ENCODE data around the gene CDH22.

CDH22 gene

DNA sequence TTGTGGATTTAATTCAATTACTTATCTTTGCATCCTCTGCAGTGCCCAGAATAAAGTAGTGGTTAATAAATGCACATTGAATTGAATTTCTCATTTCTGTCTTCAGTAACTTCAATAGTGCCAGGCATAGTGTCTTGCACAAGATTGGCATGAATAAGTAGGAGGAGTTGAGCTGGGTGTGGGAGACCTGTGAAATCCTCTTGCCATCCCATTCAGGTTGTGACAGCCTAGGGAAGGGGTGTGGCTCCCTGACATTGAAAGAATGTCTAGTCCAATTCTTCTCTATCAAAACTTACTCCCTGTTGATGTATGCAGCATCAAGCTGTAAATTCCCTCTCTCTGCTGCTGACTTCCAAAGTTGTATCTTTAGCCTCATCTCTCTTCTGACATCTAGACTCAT is 73.2 kb downstream of the CDH22 start:
- no peak for DNase-seq

GRCh38 chr20:46233701-46234100 is 74.6 kb downstream of the CDH22 start:
- DNase-seq = no peak

- DNase-seq = no peak
Observed at GRCh38 chr20:46232539-46232938, 75.8 kb downstream of the CDH22 start.

GRCh38 chr20:46230801-46231282 is 77.5 kb downstream of the CDH22 start:
- no peak for DNase-seq

DNA sequence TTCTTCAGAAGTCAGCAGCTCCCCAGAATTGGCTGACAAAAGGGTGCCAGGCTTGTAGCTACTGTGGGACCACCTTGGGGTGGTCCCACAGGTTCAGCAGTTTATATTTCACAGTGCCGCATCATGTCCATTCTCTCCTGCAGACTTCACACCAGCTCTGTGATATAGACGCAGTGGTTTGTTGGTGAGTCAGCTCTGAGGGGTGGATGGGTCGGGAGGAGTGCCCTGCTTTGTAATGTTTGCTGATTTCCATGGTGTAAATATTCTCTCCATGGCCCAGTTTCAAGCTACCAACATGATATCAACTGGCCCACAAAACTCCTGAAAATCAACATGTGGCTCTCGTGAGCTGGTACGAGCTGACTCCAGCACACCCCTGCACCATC is 78.2 kb downstream of the CDH22 start:
- DNase-seq = no peak

- DNase-seq = no peak
Observed at GRCh38 chr20:46229478-46230105, 78.7 kb downstream of the CDH22 start.

DNA sequence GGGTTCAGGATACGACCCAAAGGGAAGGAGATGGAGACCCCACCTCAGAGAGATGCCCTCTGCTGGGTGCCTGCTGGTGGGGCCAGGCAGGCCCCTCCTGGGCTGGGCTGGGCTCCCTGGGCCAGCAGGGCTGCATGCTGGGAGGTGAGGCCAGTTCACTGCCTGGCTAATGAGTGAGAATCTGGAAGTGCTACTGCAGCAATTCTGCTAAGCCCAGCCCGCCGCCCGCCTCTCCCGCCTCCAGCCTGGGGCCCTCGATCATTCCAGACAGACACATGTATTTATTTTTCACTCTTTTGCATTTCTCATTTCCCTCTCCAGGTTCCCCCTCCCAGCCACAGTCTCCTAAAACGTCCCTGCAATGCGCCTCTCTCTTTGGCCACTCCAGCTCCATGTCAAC is 79.6 kb downstream of the CDH22 start:
- DNase-seq = no peak

GRCh38 chr20:46227272-46227767 is 81.0 kb downstream of the CDH22 start:
- DNase-seq = no peak

GRCh38 chr20:46226602-46227001 is 81.7 kb downstream of the CDH22 start:
- DNase-seq = no peak

- DNase-seq = no peak
Observed at GRCh38 chr20:46222521-46223007, 85.7 kb downstream of the CDH22 start.

- DNase-seq = no peak
Observed at GRCh38 chr20:46221256-46221833, 87.0 kb downstream of the CDH22 start.

- no peak for DNase-seq
Observed at GRCh38 chr20:46220455-46221207, 87.7 kb downstream of the CDH22 start.

DNA sequence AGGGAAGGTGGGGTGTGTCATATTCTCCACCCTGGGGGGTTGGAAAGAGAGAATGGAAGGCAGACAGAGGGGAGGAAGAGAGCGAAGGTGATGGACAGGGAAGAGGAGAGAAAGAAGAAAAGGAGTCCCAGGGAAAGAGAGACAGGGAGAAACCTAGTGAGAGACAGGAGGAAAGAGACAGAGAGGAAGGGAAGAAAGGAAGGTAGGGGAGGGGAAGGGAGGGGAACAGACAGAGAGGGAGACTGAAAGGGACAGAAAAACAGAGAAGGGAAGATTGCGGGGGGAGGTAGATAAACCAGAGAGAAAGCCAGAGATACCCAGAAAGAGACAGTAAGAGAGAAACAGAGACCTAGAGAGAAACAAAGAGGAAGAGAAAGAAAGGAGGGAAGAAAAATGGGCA is 88.4 kb downstream of the CDH22 start:
- DNase-seq = no peak

GRCh38 chr20:46219190-46219589 is 89.1 kb downstream of the CDH22 start:
- DNase-seq = no peak

GRCh38 chr20:46218656-46219055 is 89.6 kb downstream of the CDH22 start:
- no peak for DNase-seq

GRCh38 chr20:46217583-46217982 is 90.7 kb downstream of the CDH22 start:
- no peak for DNase-seq

- no peak for DNase-seq
Observed at GRCh38 chr20:46216770-46217464, 91.4 kb downstream of the CDH22 start.

DNA sequence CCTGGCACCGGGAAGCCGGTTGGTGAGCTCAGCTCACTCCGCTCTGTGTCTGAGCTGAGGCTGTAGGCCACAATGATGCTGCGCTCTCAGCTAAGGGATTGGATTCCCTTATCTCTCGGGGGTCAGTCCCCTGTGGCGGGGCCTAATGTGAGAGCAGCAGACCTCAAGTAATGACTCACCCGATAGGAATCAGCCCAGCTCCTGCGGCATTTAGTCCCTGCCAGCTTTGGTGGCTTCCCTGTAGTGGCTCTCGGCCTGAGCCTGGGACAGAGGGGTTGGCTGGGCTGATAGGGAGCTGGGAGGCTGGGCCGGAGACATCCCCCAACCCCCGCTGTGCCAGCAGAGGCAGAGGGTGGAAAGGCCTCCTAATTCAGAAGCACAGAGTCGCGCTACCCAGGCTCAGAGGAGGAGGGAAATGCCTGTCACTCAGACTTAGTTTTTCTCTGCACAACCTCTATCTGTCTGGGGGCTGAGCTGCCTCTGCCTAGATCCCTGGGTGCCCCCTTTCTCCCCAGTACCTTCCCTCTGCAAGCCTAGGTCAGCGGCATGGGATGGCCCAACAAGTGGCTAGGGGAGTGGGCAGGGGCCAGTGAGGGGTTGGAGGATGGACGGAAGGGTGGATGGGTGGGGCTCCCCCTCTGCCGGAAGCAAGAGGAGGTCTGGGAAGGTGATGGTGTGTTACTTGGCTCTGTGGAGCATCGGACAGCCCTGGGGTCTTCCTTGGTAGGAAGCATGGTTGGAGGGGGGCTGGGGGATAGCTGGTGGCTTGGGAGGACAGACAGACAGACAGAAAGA is 92.2 kb downstream of the CDH22 start:
- DNase-seq = no peak

DNA sequence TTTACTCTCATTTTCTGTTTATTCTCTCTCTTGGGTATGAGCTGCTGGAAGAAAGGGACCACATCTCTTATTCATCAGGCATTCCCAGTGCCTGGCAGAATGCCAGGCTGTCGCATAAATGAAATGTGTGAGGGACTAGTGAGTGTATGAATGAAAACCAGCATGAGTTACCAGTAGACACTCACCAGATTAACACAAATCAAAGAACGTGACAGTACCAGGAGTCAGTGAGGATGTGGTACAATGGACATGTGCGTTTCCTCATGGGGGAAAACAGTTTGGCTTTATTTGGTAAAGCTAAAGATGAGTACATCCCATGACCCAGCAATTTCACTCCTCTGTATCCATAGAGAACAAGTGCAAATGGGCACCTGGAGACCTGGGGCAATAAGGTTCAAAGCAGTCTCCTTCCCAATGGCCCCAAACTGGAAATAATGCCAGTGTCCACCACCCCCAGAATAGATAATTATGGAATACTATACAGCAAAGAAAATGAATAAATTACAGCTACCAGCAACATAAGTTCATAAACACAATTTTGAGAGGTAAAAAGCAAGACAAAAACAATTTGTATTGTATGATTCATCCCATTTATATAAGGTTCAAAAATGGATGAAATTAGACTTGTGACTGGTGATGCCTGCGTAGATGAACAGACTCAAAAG is 93.3 kb downstream of the CDH22 start:
- DNase-seq = no peak

- DNase-seq = no peak
Observed at GRCh38 chr20:46213946-46214823, 94.1 kb downstream of the CDH22 start.

DNA sequence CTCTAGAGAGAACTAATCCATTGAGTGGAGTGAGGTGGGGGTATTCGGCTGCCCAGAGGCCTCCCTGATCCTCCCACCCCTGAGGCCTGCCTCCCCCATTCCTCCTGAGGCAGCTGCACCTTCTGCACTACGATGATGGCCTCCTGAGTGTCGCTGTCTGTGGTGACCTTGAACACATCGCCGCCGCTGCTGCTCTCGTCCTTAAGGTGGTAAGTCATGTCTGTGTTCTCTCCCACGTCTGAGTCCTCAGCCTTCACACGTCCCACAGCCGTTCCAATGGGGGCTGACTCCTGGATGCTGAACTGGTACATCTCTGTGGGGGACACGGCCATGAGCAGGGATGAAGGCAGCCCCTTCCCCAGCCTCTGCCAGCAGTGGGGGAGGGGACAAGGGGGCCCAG is 95.4 kb downstream of the CDH22 start:
- DNase-seq = no peak
